ENCODE data around the gene MPC1L. TPM values are rescaled to one million over a fixed set of nuclear protein-coding genes. Genes with fewer than 3 reads are reported as not detected.

MPC1L gene
- total and polyA plus RNA-seq, 2 of the 8 experiments (the other 6 are each of a cell fraction or from before 2014, with no cell fraction given), result not detected

DNA sequence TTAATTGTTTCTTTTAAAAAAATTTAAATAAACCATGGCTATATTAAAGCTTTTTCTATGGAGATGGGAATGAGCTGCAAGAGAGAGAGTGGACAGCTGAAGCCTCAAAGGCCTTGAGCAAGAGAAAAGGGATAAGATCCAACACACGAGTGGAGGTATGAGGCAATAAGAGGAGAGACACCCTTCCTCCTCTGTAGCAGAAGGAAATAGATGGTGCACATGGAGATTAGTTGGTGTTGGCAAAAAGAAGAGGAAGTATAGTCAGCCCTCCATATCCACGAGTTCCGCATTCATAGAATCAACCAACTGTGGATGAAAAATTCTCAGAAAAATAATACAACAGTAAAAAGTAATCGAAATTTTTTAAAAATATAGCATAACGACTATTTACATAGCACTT is 20.9 kb downstream of the MPC1L start:
- ChIA-PET POLR2A (ENCODE audit: partially characterized antibody) (no interaction called here), CTCF (ENCODE audit: partially characterized antibody) (no interaction called here)
- H3K18ac ChIP-seq (ENCODE audit: extremely low read depth, low read length), result no peak overlapping the region
- peaks cover 5% of the 10 kb centered on the region for H3K23me2 ChIP-seq (ENCODE audit: low read depth, low read length)
- peaks cover 0 to 8% (median 0%) of the 10 kb centered on the region in 4 experiments; a peak in 2 of 8 replicates for H3K36me3 ChIP-seq (ENCODE audit: control insufficient read depth in 2 of 4, insufficient read depth in 4 of 4, low read length in 3 of 4)
- H4K5ac ChIP-seq (ENCODE audit: insufficient read length, low read depth, low read length), result no peak overlapping the region
- H2BK12ac ChIP-seq (ENCODE audit: low read depth, low read length), result no peak overlapping the region
- 0 out of 2 replicates have a peak, but pooled peaks cover 2% of the 10 kb centered on the region for H3K79me1 ChIP-seq (ENCODE audit: low read depth, low read length)
- no peak overlapping the region for H2BK15ac ChIP-seq (ENCODE audit: low read length)
- no peak for DNase-seq (ENCODE audit: low read depth in 1 of 2, low spot score in 2 of 2)
- no peak overlapping the region for H2BK5ac ChIP-seq (ENCODE audit: low read depth, low read length)
- H2AFZ ChIP-seq (ENCODE audit: low read length), result no peak overlapping the region
- H2BK20ac ChIP-seq (ENCODE audit: low read length), result no peak overlapping the region
- H3K79me2 ChIP-seq (ENCODE audit: control insufficient read depth in 1 of 2, insufficient read depth in 2 of 2, low read length in 2 of 2), result peaks cover 0 to 14% of the 10 kb centered on the region in 2 experiments; a peak in 2 of 4 replicates
- H3K27ac ChIP-seq (ENCODE audit: low read depth, low read length), result no peak overlapping the region
- no peak overlapping the region for H4K8ac ChIP-seq (ENCODE audit: extremely low read depth, insufficient read depth, low read length)
- H3K4me3 ChIP-seq (ENCODE audit: extremely low read depth in 1 of 4, insufficient read depth in 2 of 4, low read depth in 3 of 4, low read length in 4 of 4), result no peak overlapping the region
- no peak overlapping the region for H3K4ac ChIP-seq (replicated peaks; ENCODE audit: insufficient read length, low read depth, low read length)
- H3K4me1 ChIP-seq (replicated peaks in 1 of 4; ENCODE audit: control insufficient read depth in 3 of 4, insufficient read depth in 4 of 4, low read length in 3 of 4), result peaks cover 0 to 3% (median 0%) of the 10 kb centered on the region in 4 experiments; a peak in 2 of 7 replicates
- no peaks in the 10 kb centered on the region for H3K27me3 ChIP-seq (replicated peaks in 1 of 4; ENCODE audit: control insufficient read depth in 3 of 4, extremely low read depth in 1 of 4, insufficient read depth in 3 of 4, low read length in 3 of 4)
- no peak overlapping the region for H4K91ac ChIP-seq (replicated peaks; ENCODE audit: insufficient read length, low read length)
- no peak overlapping the region for H2AK5ac ChIP-seq (ENCODE audit: low read depth, low read length)
- WGBS, 2 experiments (ENCODE audit: extremely low coverage in 1 of 2, insufficient coverage in 1 of 2, insufficient read length in 1 of 2, insufficient replicate concordance in 2 of 2, low coverage in 1 of 2, low lambda C conversion rate in 2 of 2, missing lambda C conversion rate in 1 of 2), result 98% methylated on average over 4 of the region's 5 CpGs; no CpG with 5 or more reads in 1 of the 2 experiments
- no peaks in the 10 kb centered on the region for H3K9me3 ChIP-seq (ENCODE audit: insufficient read depth in 2 of 2, low read depth in 1 of 2, low read length in 1 of 2)
- no peak overlapping the region for H3K56ac ChIP-seq (replicated peaks; ENCODE audit: insufficient read length, low read depth, low read length)
- no peak overlapping the region for H3K9ac ChIP-seq (replicated peaks in 1 of 4; ENCODE audit: extremely low read depth in 1 of 4, low read depth in 3 of 4, low read length in 3 of 4)
- no peak overlapping the region for H3K23ac ChIP-seq (ENCODE audit: insufficient read length)
- peaks cover 0 to 7% of the 10 kb centered on the region in 2 experiments for H4K20me1 ChIP-seq (replicated peaks in 1 of 2; ENCODE audit: control insufficient read depth in 1 of 2, insufficient read depth in 2 of 2, low read length in 2 of 2)
- no peak overlapping the region for H3K4me2 ChIP-seq (ENCODE audit: insufficient read depth in 1 of 2, low read depth in 2 of 2, low read length in 2 of 2)
- no peak overlapping the region for H2BK120ac ChIP-seq (replicated peaks; ENCODE audit: low read depth, low read length)
- H3K14ac ChIP-seq (ENCODE audit: insufficient read length), result no peak overlapping the region
- no peak for FAIRE-seq
- TF ChIP-seq TCF12 (IDR thresholded peaks at IDR 0.05; ENCODE audit: low read depth, low read length) (no peak), KDM5A (IDR thresholded peaks at IDR 0.05; ENCODE audit: low read length) (no peak), GABPA (IDR thresholded peaks at IDR 0.05; ENCODE audit: borderline replicate concordance, insufficient read depth, low read length) (no peak), SAP30 (IDR thresholded peaks at IDR 0.05; ENCODE audit: insufficient read depth, insufficient replicate concordance, low read length) (no peak), POLR2AphosphoS5 (IDR thresholded peaks at IDR 0.05; ENCODE audit: low read depth, low read length) (no peak), CHD1 (IDR thresholded peaks at IDR 0.05; ENCODE audit: low read depth, low read length) (no peak), TBP (IDR thresholded peaks at IDR 0.05; ENCODE audit: low read depth, low read length) (no peak), RBBP5 (IDR thresholded peaks at IDR 0.05; ENCODE audit: borderline replicate concordance, low read depth, low read length) (no peak), CBX8 (IDR thresholded peaks at IDR 0.05; ENCODE audit: borderline replicate concordance, low read depth, low read length) (no peak), SP1 (IDR thresholded peaks at IDR 0.05; ENCODE audit: low read depth, low read length) (no peak), RXRA (IDR thresholded peaks at IDR 0.05; ENCODE audit: insufficient read depth, low read depth, low read length) (no peak), BACH1 (IDR thresholded peaks at IDR 0.05; ENCODE audit: low read length) (no peak), RAD21 (IDR thresholded peaks at IDR 0.05 in 1 of 2, conservative IDR thresholded peaks at IDR 0.05 in 1 of 2; ENCODE audit: low read depth in 2 of 2, low read length in 2 of 2) (no peak), SUZ12 (IDR thresholded peaks at IDR 0.05; ENCODE audit: low read length) (no peak), JUND (IDR thresholded peaks at IDR 0.05; ENCODE audit: low read length) (no peak)
